Gastrocnemius medialis (tissue), 4 donors: ENCODE data around the gene PPP6R3. TPM values are rescaled to one million over a fixed set of nuclear protein-coding genes. Genes with fewer than 3 reads are reported as not detected.

Source experiments
- ATAC-seq, 2 donors: fragments of 150-250 bp; one replicate each; pipeline ENCODE4 v1.9.1; 2016
- DNase-seq, 2 donors: peaks; one replicate each; pipeline ENCODE4 v3.0.0-alpha.2; 2019
- H3K27ac ChIP-seq, 4 donors: fragments of 200-600 bp; sonication (generic); 1 replicate in 1 of 4; 2 replicates in 3 of 4; pipeline ENCODE4 v1.5.1; 2016 to 2018; ENCODE audit warnings: mild to moderate bottlenecking in 2 of 4, moderate library complexity in 1 of 4
- H3K27me3 ChIP-seq, 3 donors: fragments of 200-600 bp; sonication (generic) in 2 of 3; 1 replicate in 1 of 3; 2 replicates in 2 of 3; pipeline versions ENCODE4 v1.5.1 to v1.6.0; 2016 to 2019; ENCODE audit warnings: mild to moderate bottlenecking in 1 of 3, moderate library complexity in 1 of 3
- H3K36me3 ChIP-seq, 2 donors: fragments of 200-600 bp; sonication (generic) in 1 of 2; one replicate each; pipeline ENCODE4 v1.5.1; 2017 to 2018
- H3K4me1 ChIP-seq, 2 donors: fragments of 200-600 bp; sonication (generic) in 1 of 2; one replicate each; pipeline ENCODE4 v1.5.1; 2016 to 2017; ENCODE audit warnings: mild to moderate bottlenecking in 2 of 2
- H3K4me3 ChIP-seq, 4 donors: fragments of 200-600 bp; sonication (generic) in 3 of 4; 1 replicate in 1 of 4; 2 replicates in 3 of 4; pipeline ENCODE4 v1.5.1; 2016 to 2019; ENCODE audit warnings: mild to moderate bottlenecking in 2 of 4
- H3K9me3 ChIP-seq, 3 donors: fragments of 200-600 bp; sonication (generic) in 2 of 3; 1 replicate in 1 of 3; 2 replicates in 2 of 3; pipeline ENCODE4 v1.5.1; 2016 to 2019
- POLR2A ChIP-seq, 2 donors: fragments of 450-650 bp; IDR thresholded peaks; one replicate each; pipeline ENCODE4 v1.6.1; 2017; ENCODE audit warnings: antibody characterized with exemption in 2 of 2, mild to moderate bottlenecking in 2 of 2, moderate library complexity in 2 of 2
- in situ Hi-C, 4 donors: fragments of 200-750 bp; cut with MboI; loops; one replicate each; pipeline versions ENCODE4 v1.15.0 to v1.8.0; 2017; ENCODE audit warnings: low sequenced_read_pairs in 4 of 4
- intact Hi-C: fragments of 100-400 bp; cut with DNase I; formaldehyde crosslinking; loops from one replicate; pipeline ENCODE4 v1.15.1; 2023; ENCODE audit warnings: low total_unique reads
- total RNA-seq, 4 donors: library from RNA; depleted of rRNA; stranded (reverse); fragments of >200 nt; gene quantifications; one replicate each; pipeline versions ENCODE4 v1.1.0 to v1.2.3, GENCODE V29; 2016
- TF ChIP-seq, protein P1 (sequence below), 5 experiments: fragments of 450-650 bp in 3 of 5; fragments of 200-600 bp in 2 of 5; sonication (generic) in 2 of 5; IDR thresholded peaks in 4 of 5; conservative IDR thresholded peaks in 1 of 5; 1 replicate in 4 of 5; 2 replicates in 1 of 5; pipeline ENCODE4 v1.5.1; 2016 to 2019; ENCODE audit warnings: antibody characterized with exemption in 5 of 5, mild to moderate bottlenecking in 3 of 5, moderate library complexity in 3 of 5

PPP6R3 gene
- total RNA-seq, 4 donors from 2014 or later, result 77.3 to 196 (median 133) TPM

DNA sequence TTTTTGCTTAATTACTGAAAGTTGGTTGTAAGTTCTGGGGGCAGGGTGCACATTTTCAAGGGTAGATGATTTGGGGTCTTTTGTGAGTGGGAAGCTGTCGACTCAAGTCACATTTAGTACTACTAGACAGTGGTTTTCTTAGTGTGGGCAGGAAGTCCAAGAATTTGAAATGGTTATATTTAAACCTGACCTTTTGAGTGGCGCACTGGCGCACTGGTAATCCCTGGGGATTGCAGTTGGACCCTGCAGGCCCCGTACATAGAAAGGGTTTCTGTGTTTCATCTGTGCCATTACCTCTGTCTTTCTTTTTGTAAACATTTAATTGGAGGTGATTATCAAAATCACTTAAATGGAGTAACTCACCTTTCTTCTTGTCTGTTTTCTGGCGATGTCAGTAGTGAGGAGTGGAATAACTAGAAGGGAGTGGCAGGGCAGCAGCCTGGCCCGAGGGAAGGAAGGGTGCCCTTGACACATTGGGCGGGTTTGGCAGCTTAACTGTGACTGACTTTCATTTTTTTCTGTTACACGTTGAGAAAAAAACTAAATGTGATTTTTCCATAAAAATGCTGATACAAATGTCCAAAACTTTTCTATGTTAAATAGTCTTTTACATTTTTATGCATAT is 122.0 kb downstream of the PPP6R3 start:
- no peaks in the 10 kb centered on the region for H3K27me3 ChIP-seq
- ATAC-seq (peak; percentile 44 to 76), DNase-seq (peak in 1 of 2 donors; percentile 62)
- no peaks in the 10 kb centered on the region for H3K9me3 ChIP-seq
- H3K4me3 ChIP-seq, result peak overlapping the region; percentile 9 to 18 (median 14)
- H3K36me3 ChIP-seq, result peaks cover 0 to 54% of the 10 kb centered on the region in 2 donors
- peak overlapping the region; percentile 81 to 89 (median 86) for H3K27ac ChIP-seq
- in situ Hi-C loops (loop anchor here in 2 of 4 donors (25.0 kb wide), 1 partner anchor 120 kb away; the partner anchor contains the start of gene PPP6R3 (in 2 of the 2)), intact Hi-C loops (loop anchor here (1.0 to 5.0 kb wide), 2 partner anchors 85 to 122 kb away; partner anchors contain the start of gene PPP6R3)
- TF ChIP-seq, protein P1, sequence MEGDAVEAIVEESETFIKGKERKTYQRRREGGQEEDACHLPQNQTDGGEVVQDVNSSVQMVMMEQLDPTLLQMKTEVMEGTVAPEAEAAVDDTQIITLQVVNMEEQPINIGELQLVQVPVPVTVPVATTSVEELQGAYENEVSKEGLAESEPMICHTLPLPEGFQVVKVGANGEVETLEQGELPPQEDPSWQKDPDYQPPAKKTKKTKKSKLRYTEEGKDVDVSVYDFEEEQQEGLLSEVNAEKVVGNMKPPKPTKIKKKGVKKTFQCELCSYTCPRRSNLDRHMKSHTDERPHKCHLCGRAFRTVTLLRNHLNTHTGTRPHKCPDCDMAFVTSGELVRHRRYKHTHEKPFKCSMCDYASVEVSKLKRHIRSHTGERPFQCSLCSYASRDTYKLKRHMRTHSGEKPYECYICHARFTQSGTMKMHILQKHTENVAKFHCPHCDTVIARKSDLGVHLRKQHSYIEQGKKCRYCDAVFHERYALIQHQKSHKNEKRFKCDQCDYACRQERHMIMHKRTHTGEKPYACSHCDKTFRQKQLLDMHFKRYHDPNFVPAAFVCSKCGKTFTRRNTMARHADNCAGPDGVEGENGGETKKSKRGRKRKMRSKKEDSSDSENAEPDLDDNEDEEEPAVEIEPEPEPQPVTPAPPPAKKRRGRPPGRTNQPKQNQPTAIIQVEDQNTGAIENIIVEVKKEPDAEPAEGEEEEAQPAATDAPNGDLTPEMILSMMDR (IDR thresholded peaks at IDR 0.05 in 4 of 5, conservative IDR thresholded peaks at IDR 0.05 in 1 of 5), result no peak
- TF ChIP-seq POLR2A (IDR thresholded peaks at IDR 0.05), result no peak
- H3K4me1 ChIP-seq, result peaks cover 61 to 70% of the 10 kb centered on the region in 2 donors

DNA sequence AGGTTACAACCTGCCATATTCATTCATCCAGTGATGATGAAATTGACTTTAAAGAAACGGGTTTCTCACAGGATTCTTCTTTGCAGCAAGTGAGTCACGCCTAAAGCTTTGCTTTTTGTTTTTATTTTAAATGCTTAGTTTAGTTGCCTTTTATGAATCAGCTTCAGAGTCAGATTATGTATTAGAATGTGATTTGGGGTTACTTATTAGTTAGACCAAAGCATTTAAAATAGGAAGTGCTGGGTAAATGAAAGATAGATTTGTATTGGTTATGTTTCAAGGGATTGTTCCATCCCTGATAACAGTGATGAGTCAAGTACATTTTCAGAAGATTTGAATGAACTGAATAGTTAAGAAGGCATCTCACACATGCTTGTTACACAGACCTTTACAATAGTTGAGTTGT is 122.5 kb downstream of the PPP6R3 start:
- intact Hi-C loops, result loop anchor here (5.0 kb wide), 1 partner anchor 86 kb away; no protein-coding TSS in a partner anchor
- no peak for TF ChIP-seq POLR2A (IDR thresholded peaks at IDR 0.05)
- TF ChIP-seq, protein P1 (IDR thresholded peaks at IDR 0.05 in 4 of 5, conservative IDR thresholded peaks at IDR 0.05 in 1 of 5), result no peak
- ATAC-seq (no peak), DNase-seq (no peak)
- Histone ChIP-seq H3K4me1 (peaks cover 56 to 65% of the 10 kb centered on the region in 2 donors), H3K27me3 (no peaks in the 10 kb centered on the region), H3K9me3 (no peaks in the 10 kb centered on the region), H3K27ac (peak overlapping the region; percentile 81 to 89 (median 86)), H3K36me3 (peaks cover 0 to 58% of the 10 kb centered on the region in 2 donors), H3K4me3 (no peak overlapping the region)
- in situ Hi-C loops, result loop anchor here in 2 of 4 donors (25.0 kb wide), 1 partner anchor 121 kb away; the partner anchor contains the start of gene PPP6R3 (in 2 of the 2)

DNA sequence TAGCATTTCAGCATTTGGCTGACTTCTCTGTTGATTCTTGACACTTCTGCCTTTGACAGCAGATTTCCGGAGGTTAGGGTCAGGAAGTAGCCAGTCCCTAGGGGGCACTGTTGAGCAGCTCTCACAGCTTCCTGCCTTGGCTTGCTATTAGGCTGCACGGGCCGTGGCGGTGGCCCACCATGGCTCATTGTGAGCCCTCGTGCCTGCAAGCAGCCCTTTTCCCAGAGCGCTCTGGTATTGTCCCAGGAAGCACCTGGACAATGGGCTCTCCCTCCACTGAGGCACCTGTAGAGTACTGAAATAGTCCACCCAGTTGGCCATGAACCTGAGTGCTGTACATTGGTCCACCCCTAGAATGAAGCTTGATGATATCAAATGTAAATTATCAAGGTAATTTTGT is 123.5 kb downstream of the PPP6R3 start:
- Histone ChIP-seq H3K9me3 (no peaks in the 10 kb centered on the region), H3K36me3 (peaks cover 0 to 60% of the 10 kb centered on the region in 2 donors), H3K4me1 (peaks cover 48 to 54% of the 10 kb centered on the region in 2 donors), H3K4me3 (no peak overlapping the region), H3K27me3 (no peaks in the 10 kb centered on the region), H3K27ac (peak overlapping the region; percentile 31 to 89 (median 82))
- peak in 1 of 2 donors; percentile 36 for DNase-seq
- no peak for TF ChIP-seq POLR2A (IDR thresholded peaks at IDR 0.05)
- TF ChIP-seq, protein P1 (IDR thresholded peaks at IDR 0.05 in 4 of 5, conservative IDR thresholded peaks at IDR 0.05 in 1 of 5), result peak in 4 of 5 experiments; percentile 48 to 62 (median 56)
- intact Hi-C loops (loop anchor here (5.0 kb wide), 1 partner anchor 87 kb away; no protein-coding TSS in a partner anchor), in situ Hi-C loops (loop anchor here in 2 of 4 donors (25.0 kb wide), 1 partner anchor 122 kb away; the partner anchor contains the start of gene PPP6R3 (in 2 of the 2))
- no peak for ATAC-seq

DNA sequence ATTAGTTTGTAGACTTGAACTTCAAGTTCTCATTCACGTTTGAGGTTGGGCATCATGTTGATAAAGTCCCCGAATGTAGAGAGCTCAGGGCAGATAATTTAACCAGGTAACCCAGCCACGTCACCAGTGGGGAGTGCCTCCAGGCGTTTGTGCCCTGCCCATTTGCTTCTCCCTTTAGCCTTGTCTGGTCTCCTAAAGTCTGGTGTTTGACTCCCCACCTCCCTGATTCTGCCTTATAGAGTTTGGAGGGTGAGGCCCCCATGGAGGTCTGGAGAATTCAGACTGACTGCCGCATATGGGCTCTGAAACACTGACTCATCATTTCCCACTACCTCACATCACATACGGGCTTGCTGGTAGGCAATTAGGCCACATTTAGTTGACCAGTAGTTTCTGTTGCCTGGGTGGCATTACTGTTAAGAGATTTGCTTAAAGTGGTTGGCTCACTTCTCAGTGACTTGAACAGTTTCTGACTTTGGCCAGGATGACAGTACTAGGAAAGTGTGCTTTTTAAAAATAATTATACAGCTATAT is 124.5 kb downstream of the PPP6R3 start:
- Histone ChIP-seq H3K36me3 (peaks cover 0 to 57% of the 10 kb centered on the region in 2 donors), H3K4me3 (no peak overlapping the region), H3K27ac (peak overlapping the region in 3 of 4 donors; percentile 31 to 89 (median 81)), H3K27me3 (no peaks in the 10 kb centered on the region), H3K9me3 (no peaks in the 10 kb centered on the region), H3K4me1 (peaks cover 48 to 49% of the 10 kb centered on the region in 2 donors)
- intact Hi-C loops (loop anchor here (5.0 kb wide), 1 partner anchor 88 kb away; no protein-coding TSS in a partner anchor), in situ Hi-C loops (loop anchor here in 2 of 4 donors (25.0 kb wide), 1 partner anchor 123 kb away; the partner anchor contains the start of gene PPP6R3 (in 2 of the 2))
- DNase-seq (no peak), ATAC-seq (no peak)
- TF ChIP-seq, protein P1 (IDR thresholded peaks at IDR 0.05 in 4 of 5, conservative IDR thresholded peaks at IDR 0.05 in 1 of 5), result no peak
- no peak for TF ChIP-seq POLR2A (IDR thresholded peaks at IDR 0.05)
